ENCODE measurements around the gene TMEM222. TPM values are rescaled to one million over a fixed set of nuclear protein-coding genes. Genes with fewer than 3 reads are reported as not detected.
"Not testable (repeated sequence)": the region's sequence is repeated elsewhere in the genome, so short reads cannot be mapped to it uniquely, and the experiment has no call there.

TMEM222 gene
- 10 to 100 TPM; 42.3 to 46.8 (median 44.1) TPM for polyA plus RNA-seq (ENCODE audit: insufficient read length in 3 of 3)
- long read RNA-seq, donor 1, transcript TMEM222-211 (6 exons, 1,613 nt) = major isoform, 15 of 23 reads
- long read RNA-seq, donor 1, partial matches to known transcripts = 0 of 23 reads
- long read RNA-seq, donor 1, other reads (novel, unspliced or antisense) = 0 of 23 reads
- long read RNA-seq, donor 2, transcript TMEM222-211 (6 exons, 1,613 nt) = major isoform, 18 of 20 reads
- long read RNA-seq, donor 2, partial matches to known transcripts = 0 of 20 reads
- long read RNA-seq, donor 2, other reads (novel, unspliced or antisense) = 0 of 20 reads
- long read RNA-seq, donor 3, transcript TMEM222-211 (6 exons, 1,613 nt) = major isoform, 10 of 12 reads
- long read RNA-seq, donor 3, partial matches to known transcripts = 0 of 12 reads
- long read RNA-seq, donor 3, other reads (novel, unspliced or antisense) = 0 of 12 reads
- long read RNA-seq, donor 4, transcript TMEM222-211 (6 exons, 1,613 nt) = major isoform, 27 of 41 reads
- long read RNA-seq, donor 4, partial matches to known transcripts = 11 of 41 reads
- long read RNA-seq, donor 4, other reads (novel, unspliced or antisense) = 0 of 41 reads
- long read RNA-seq, donor 5, transcript TMEM222-211 (6 exons, 1,613 nt) = major isoform, 12 of 15 reads
- long read RNA-seq, donor 5, partial matches to known transcripts = 0 of 15 reads
- long read RNA-seq, donor 5, other reads (novel, unspliced or antisense) = 0 of 15 reads
- long read RNA-seq, donor 6, transcript TMEM222-211 (6 exons, 1,613 nt) = major isoform, 8 of 13 reads
- long read RNA-seq, donor 6, partial matches to known transcripts = 0 of 13 reads
- long read RNA-seq, donor 6, other reads (novel, unspliced or antisense) = 0 of 13 reads
- long read RNA-seq, donor 7, transcript TMEM222-211 (6 exons, 1,613 nt) = major isoform, 17 of 25 reads
- long read RNA-seq, donor 7, transcript TMEM222-203 (5 exons, 1,071 nt) = minor isoform, 5 of 25 reads
- long read RNA-seq, donor 7, partial matches to known transcripts = 0 of 25 reads
- long read RNA-seq, donor 7, other reads (novel, unspliced or antisense) = 0 of 25 reads
- long read RNA-seq, donor 8, transcript TMEM222-211 (6 exons, 1,613 nt) = major isoform, 6 of 8 reads
- long read RNA-seq, donor 8, partial matches to known transcripts = 0 of 8 reads
- long read RNA-seq, donor 8, other reads (novel, unspliced or antisense) = 0 of 8 reads
- long read RNA-seq, donor 9, transcript TMEM222-211 (6 exons, 1,613 nt) = major isoform, 30 of 35 reads
- long read RNA-seq, donor 9, partial matches to known transcripts = 0 of 35 reads
- long read RNA-seq, donor 9, other reads (novel, unspliced or antisense) = 0 of 35 reads
- long read RNA-seq, donor 10, transcript TMEM222-211 (6 exons, 1,613 nt) = major isoform, 12 of 30 reads
- long read RNA-seq, donor 10, partial matches to known transcripts = 12 of 30 reads
- long read RNA-seq, donor 10, other reads (novel, unspliced or antisense) = 0 of 30 reads
- long read RNA-seq, donor 11, transcript TMEM222-211 (6 exons, 1,613 nt) = major isoform, 15 of 20 reads
- long read RNA-seq, donor 11, partial matches to known transcripts = 0 of 20 reads
- long read RNA-seq, donor 11, other reads (novel, unspliced or antisense) = 0 of 20 reads
- long read RNA-seq, donor 12, transcript TMEM222-211 (6 exons, 1,613 nt) = major isoform, 14 of 22 reads
- long read RNA-seq, donor 12, partial matches to known transcripts = 0 of 22 reads
- long read RNA-seq, donor 12, other reads (novel, unspliced or antisense) = 0 of 22 reads
- long read RNA-seq, donor 13, transcript TMEM222-211 (6 exons, 1,613 nt) = major isoform, 11 of 12 reads
- long read RNA-seq, donor 13, partial matches to known transcripts = 0 of 12 reads
- long read RNA-seq, donor 13, other reads (novel, unspliced or antisense) = 0 of 12 reads
- long read RNA-seq, donor 14 = 0 reads
- long read RNA-seq, donor 15, transcript TMEM222-211 (6 exons, 1,613 nt) = major isoform, 11 of 30 reads
- long read RNA-seq, donor 15, partial matches to known transcripts = 14 of 30 reads
- long read RNA-seq, donor 15, other reads (novel, unspliced or antisense) = 0 of 30 reads
- long read RNA-seq, donor 16, transcript TMEM222-211 (6 exons, 1,613 nt) = major isoform, 21 of 24 reads
- long read RNA-seq, donor 16, partial matches to known transcripts = 0 of 24 reads
- long read RNA-seq, donor 16, other reads (novel, unspliced or antisense) = 0 of 24 reads

DNA sequence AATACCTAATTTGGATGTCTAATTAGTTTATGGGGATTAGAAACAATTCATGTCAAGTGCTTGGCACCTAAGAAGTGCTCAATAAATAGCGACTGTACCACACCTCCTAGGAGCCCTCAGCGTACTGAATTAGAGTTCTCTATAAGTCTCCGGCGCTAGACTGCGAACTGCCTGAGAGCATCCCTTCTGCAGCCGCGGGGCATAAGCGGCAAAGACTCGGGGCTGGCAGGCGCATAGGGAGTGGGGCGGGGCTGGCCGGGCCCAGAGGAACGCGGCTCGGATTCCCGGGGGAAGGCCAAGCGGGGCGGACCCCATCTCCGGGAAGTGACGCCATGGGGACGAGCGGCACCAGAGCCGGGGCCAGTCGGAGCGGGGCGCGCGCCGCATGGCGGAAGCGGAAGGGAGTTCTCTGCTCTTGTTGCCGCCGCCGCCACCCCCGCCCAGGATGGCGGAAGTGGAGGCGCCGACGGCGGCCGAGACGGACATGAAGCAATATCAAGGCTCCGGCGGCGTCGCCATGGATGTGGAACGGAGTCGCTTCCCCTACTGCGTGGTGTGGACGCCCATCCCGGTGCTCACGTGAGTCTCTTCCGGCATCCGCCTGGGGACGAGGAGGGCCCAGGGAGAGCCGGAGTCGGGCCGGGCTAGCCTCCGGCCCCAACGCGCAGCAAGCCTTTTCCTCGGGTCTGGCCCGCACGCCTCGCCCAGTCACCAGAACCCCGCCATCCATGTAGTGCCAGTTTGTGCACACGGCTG is at the start of gene TMEM222:
TMEM222 (plus strand) TSS at position 351 of the 756 bp plus-strand sequence; CDS start at position 386, 35 bp downstream.
- DNase-seq = peak; percentile 96

GRCh38 chr1:27274204-27274603 is 47.8 kb upstream of the TMEM222 start:
- DNase-seq = no peak

DNA sequence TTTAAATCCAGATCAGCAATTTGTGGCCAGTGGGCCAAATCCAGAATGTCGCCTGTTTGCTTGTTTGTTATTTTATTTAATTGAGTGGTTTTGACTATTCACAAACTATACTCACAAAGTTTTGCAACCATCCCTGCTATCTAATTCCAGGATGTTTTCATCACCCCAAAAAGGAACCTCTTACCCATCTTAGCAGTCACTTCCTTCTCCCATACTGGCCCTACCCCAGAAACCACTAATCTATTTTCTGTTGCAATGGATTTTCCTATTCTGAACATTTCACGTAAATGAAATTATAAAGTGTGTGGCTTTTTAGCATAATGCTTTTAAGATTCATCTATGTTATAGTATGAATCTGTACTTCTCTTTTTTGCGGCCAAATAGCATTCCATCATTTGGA is 46.3 kb upstream of the TMEM222 start:
- DNase-seq = no peak

- DNase-seq = peak; percentile 73
Observed at GRCh38 chr1:27284425-27285273, 37.3 kb upstream of the TMEM222 start.

GRCh38 chr1:27285274-27285660 is 36.7 kb upstream of the TMEM222 start:
- no peak for DNase-seq

DNA sequence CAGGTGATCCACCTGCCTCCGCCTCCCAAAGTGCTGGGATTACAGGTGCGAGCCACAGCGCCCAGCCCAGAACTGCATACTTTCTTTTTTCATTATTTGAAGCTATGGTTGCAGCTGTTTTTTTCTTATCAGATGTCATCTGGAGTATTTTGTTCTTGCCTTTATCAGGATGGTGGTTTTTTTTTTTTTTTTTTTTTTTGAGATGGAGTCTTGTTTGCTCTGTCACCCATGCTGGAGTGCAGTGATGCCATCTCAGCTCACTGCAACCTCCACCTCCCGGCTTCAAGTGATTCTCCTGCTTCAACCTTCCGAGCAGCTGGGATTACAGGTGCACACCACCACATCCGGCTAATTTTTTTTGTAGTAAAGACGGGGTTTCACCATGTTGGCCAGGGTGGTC is 36.1 kb upstream of the TMEM222 start:
- DNase-seq = not testable (repeated sequence)

GRCh38 chr1:27289125-27289524 is 32.8 kb upstream of the TMEM222 start:
- DNase-seq = not testable (repeated sequence)

GRCh38 chr1:27290581-27290980 is 31.4 kb upstream of the TMEM222 start:
- DNase-seq = no peak

DNA sequence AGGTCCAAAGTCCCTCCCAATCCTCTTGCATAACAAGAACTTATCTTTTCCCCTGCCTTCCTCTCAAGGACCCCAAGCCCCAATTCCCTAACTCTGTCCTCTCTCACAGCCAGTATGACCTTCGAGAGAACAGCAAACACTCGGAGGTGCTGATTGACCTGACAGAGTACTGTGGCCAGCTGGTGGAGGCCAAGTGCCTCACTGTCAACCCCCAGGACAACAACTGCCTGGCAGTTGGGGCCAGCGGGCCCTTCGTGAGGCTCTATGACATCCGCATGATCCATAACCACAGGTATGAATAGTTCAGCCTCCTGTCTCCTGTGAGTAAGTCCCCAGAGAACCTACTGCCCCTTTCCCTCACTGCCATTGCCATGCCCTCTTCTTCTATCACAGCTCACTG is 29.9 kb upstream of the TMEM222 start:
- DNase-seq = no peak

DNA sequence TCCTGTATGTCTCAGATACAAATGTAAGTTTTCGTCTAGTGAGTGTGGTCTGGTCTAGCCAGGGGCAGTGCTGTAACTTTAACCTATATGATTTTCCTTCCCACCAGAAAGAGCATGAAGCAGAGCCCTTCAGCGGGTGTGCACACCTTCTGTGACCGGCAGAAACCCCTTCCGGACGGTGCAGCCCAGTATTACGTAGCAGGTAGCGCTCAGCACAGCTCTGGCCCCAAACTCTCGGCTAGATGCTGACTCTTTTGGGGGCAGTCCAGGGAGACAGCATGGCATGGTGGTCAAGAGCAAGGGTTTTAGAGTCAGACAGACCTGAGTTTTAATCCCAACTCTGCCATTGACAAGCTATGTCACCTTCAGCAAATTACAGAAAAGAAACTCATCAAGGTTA is 28.0 kb upstream of the TMEM222 start:
- DNase-seq = no peak

- no peak for DNase-seq
Observed at GRCh38 chr1:27296773-27297291, 25.1 kb upstream of the TMEM222 start.

DNA sequence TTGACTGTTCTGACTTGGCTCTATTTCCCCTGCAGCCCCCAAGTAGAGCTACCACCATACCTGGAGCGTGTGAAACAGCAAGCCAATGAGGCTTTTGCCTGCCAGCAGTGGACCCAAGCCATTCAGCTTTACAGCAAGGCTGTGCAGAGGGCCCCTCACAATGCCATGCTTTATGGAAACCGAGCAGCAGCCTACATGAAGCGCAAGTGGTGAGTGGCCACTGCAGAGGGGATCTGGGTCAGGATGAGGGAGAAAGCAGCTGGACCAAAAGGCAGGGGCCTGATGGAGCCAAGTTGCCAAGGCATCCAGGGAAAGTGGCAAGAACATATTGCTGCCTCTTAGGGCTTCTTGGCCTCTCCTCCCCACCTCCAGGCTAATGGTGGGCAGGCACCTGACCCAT is 24.1 kb upstream of the TMEM222 start:
- DNase-seq = no peak

DNA sequence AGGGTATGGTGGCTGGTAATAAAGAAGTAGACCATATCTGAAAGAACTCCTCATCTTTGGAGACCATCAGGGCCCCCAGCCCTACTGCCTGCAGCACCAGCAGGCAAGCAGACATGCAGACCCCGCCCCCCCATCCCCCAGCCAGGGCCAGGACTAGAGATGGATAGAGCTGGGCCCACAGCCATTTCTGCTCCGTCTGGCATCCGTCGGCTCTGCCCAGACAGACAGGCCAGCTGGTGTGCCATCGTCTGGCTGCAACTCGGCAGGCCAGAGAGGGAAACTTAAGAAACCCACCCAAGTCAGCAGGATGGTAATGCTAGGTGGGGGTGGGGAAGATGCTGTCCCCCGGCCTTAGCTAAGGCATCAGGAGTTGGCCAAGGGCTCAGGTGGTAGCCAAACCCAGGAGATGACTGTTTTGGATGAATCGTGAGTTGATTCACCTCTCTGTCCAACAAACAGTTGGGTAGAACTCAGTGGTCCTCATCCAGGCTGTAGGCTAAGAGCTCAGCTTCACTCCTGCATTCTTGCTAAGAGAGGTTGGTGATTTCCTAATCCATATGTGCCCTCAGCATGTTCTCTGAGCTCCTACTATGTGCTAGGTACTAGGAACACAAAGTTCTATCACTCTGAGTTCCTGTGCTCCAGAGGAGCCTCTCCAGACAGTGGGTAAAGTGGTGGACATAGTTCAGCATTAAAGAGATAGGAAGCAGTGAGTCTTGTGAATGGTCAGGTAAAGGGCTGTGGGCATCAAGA is 23.2 kb upstream of the TMEM222 start:
- DNase-seq = no peak

- no peak for DNase-seq
Observed at GRCh38 chr1:27299385-27300271, 22.3 kb upstream of the TMEM222 start.

DNA sequence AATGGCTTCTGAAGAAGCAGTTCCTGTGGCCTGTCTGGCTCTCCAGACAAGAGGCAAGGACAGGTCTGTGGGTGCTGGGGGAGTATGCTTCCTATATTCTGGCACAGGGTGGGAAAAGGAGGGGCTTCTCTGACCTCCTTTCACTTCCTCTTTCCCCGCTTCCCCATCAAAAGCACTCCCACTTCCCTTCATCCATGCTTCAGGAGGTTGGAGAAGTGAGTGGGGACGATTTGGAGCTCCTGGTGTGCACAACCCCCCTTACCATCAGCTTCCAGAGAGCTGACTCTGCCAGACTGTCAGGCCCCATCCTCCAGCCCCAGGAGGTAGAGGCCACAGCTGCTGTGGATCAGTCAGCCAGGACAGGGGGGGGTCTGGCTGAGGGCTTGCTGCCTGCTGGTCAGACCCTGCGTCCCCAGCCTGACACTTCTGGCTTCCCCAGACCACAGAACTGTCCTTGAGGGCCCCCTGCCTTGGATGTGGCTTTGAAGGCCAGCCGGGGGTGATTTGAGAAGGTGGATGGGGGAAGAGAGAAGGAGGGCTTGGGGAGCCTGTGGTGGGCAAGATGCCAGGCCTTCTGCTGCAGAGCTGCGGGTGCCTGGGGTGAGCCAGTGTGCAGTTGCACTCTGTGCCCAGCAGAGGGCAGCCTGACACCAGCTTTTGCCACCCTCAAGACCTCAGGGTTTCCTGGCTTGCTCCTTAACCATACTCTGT is 21.5 kb upstream of the TMEM222 start:
- peak; percentile 88 for DNase-seq
